Fibroblast of skin of abdomen (primary cell): ENCODE data around the gene CDCA7. TPM values are rescaled to one million over a fixed set of nuclear protein-coding genes. Genes with fewer than 3 reads are reported as not detected.
A peak's percentile ranks its signal among the peaks of the same experiment; 100 is the strongest.
"Not testable (repeated sequence)": the region's sequence is repeated elsewhere in the genome, so short reads cannot be mapped to it uniquely, and the experiment has no call there.

Experiments
- DNase-seq: peaks from one replicate; pipeline ENCODE4 v3.0.0-alpha.2; 2013
- polyA plus RNA-seq, 2 experiments: library from polyadenylated mRNA; unstranded; fragments of 120-200 nt; gene quantifications; one replicate each; pipeline ENCODE4 v1.2.1, GENCODE V29; 2013; ENCODE audit not compliant: insufficient read length in 2 of 2

The CDCA7 gene
- 23.1 TPM for polyA plus RNA-seq (2013, experiment 1 of 2; ENCODE audit: insufficient read length)
- polyA plus RNA-seq (2013, experiment 2 of 2; ENCODE audit: insufficient read length): 22.5 TPM

DNA sequence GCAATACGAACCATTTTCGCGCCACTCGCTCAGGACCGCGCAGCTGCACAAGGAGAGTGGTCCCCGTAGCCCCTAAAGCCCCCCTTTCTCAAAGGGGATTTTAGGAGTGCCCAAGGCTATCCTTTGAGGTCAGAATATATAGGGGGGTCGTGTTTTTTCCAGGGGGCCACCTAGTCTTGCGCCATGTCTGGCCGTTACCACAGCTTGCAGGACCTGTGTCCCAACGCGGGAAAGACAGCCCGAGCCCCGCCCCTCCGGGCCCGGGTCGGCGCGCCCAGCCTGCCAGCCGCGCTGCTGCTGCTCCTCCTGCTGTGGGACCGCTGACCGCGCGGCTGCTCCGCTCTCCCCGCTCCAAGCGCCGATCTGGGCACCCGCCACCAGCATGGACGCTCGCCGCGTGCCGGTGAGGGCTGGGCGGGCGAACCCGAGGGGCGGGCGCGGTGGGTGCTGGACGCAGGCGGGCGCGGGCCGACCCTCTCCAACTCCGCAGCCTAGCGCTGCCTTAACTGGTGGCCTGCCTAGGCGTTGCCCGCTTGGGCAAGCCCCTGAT lies at the start of gene CDCA7:
CDCA7 (plus strand) TSS at position 291 of the 550 bp plus-strand sequence; CDS start at position 383, 92 bp downstream.
- DNase-seq: peak; percentile 69

DNA sequence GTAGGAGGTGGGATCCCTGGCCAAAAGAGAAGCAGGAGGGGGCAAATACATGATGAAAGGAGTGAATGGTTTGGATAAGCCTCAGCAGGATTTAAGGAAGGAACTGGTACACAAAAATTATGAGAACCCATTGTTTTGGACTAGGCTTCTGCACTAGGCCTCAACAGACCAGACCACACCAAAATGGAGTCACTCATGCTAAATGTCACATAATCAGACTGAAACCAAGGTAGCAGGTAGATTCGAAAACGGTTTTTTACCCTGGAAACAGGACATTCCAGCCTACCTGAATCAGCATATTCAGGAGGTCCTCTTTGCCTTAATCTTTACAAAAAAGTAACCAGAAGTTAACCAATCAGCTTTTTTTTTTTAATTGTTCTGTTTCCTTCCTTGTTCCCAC lies 49.4 kb upstream of the CDCA7 start:
- DNase-seq: no peak

DNA sequence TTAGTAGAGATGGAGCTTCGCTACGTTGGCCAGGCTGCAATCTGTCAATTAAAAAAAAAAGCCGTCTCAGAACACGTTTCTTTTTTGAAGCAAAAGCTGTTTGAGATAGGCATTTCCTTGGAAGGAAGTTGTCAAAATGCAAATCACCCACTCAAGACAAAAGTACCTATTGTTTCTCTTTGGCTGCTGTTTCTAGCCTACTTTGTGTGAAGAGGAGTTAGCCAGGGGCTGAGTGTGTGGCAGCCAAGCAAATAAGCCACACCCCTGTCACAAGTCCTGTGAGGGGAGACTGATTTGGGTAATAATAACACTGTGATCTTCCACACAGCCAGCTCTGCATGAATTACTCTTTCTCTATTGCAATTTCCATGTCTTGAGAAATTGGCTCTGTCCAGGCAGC lies 47.4 kb upstream of the CDCA7 start:
- no peak for DNase-seq

DNA sequence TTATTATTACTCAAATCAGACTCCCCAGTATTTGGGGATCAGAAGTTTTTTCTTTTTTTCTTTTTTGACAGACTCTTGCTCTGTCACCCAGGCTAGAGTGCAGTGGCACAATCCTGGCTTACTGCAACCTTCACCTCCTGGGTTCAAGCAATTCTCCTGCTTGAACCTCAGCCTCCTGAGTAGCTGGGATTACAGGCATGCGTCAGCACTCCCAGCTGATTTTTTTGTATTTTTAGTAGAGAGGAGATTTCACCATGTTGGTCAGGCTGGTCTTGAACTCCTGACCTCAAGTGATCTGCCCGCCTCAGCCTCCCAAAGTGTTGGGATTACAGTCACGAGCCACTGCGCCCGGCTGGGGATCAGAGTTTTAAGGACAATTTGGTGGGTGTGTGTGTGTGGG lies 45.3 kb upstream of the CDCA7 start:
- DNase-seq: not testable (repeated sequence)

DNA sequence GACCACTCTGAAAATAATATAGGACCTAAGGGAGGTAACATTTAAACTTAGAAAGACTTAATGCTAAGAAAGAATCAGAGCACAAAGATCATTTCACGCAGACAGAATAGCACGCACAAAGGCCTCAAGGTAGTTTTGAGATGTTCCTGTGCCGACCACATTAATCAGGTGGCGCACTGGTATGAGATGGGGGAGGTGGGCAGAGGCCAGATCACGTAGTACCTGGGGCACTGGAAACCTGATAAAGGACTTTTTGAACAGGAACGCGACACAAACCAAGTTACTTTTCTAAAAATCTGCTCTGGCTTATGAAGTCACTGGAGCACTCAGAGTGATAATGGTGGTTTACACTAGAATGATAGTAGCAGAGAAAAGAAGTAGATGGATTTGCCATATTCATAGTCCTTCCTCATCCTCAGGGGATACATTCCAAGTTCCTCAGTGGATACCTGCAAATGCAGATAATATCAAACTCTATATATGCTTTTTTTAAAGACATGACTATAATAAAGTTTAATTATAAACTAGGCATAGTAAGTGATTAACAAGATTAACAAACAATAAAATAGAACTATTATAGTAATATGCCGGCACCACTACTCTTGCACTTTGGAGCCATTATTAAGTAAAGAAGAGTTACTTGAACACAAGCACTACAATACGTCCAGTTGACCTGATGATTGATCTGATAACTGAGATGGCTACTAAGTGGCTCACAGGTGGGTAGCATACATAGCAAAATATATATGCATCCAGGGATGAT lies 42.6 kb upstream of the CDCA7 start:
- no peak for DNase-seq

DNA sequence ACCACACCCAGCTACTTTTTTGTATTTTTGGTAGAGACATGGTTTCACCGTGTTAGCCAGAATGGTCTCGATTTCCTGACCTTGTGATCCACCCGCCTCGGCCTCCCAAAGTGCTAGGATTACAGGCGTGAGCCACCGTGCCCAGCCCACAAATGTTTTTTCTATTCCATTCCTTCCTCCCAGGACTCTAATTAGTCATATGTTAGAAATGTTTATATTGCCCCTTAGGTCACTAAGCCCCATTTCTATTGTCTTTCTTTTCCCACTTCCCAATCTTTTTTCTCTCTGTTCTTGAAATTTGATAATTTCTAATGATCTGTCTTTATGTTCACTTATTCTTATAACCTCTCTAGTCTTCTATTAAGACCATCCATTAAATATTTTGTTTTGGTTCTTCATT lies 31.3 kb upstream of the CDCA7 start:
- DNase-seq: no peak

DNA sequence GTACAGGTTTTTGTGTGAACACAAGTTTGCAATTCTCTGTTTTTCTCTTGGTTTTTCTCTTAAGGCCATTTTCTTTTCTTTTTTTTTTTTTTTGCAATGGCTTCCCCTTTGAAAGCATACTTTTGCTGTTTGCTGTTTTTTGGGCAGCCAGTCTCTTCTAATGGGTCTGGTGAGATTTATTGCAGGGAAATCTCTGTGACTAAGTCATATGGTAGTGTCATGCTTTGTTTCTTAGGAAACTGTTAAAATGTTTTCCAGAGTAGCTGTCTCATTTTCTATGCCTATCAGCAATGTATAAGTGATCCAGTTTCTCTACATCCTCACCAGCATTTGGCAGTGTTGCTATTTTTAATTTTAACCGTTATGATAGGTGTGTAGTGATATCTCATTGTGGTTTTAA lies 27.9 kb upstream of the CDCA7 start:
- DNase-seq: peak; percentile 51

DNA sequence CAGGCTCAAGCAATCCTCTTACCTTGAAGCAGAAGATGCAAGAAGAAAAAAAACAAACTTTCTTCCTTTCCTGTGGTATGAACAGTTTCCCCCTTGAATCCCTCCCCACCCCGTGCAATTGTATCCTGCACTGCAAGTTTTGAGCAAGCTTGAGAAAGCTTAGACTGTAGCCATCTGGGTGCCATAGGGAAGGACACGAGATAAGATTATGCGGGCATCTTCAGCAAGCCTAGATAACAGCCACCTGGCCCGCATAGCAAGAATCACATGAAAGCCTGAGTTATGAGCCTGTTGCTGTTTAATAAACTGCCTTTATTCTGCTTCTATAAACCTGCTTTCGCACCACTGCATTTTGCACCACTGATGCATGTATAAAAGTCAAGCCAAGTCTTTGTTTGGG lies 27.3 kb upstream of the CDCA7 start:
- DNase-seq: no peak

DNA sequence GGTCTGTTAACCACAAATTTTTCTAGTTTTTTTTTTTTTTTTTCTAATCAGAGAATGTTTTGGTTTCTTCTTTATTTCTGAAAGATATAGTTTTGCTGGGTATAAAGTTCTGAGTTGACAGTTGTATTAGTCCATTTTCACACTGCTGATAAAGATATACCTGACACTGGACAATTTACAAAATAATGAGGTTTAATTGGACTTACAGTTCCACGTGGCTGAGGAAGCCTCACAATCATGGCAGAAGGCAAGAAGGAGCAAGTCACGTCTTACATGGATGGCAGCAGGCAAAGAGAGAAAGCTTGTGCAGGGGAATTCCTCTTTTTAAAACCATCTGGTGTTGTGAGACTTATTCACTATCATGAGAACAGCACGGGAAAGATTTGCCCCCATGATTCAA lies 21.7 kb upstream of the CDCA7 start:
- not testable (repeated sequence) for DNase-seq

DNA sequence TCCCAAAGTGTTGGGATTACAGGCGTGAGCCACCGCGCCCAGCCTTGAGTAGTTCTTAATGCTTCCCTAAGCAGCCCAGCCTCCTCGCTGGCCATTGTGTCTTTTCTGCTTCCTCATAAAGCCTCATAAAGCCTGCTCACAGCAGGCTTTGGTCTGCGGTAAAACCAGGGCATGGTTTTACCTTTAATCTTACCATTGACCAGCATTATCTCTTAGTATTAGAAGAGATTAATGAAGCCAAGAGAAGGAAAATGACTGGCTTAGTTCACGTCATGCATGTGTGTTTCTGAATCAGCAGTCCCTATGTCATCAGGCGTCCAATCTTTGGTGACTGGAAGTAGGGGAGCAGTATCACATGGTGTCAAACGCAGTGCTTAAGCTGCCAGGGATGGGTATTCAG lies 14.9 kb upstream of the CDCA7 start:
- DNase-seq: no peak

DNA sequence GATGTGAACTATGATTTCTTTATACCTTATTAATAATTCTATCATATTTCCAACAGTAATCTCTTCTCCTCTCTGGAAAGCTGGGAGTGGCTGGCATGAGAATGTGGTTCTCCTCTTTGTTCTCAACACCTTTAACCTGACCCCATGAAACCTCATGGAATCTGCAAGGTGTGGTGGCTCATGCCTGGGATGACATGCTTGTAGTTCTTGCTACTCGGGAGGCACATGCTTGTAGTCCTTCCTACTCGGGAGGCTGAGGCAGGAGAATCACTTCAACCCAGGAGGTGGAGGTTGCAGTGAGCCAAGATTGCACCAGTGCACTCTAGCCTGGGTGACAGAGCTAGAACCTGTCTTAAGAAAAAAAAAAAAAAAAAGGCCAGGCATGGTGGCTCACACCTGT lies 10.8 kb upstream of the CDCA7 start:
- DNase-seq: no peak

DNA sequence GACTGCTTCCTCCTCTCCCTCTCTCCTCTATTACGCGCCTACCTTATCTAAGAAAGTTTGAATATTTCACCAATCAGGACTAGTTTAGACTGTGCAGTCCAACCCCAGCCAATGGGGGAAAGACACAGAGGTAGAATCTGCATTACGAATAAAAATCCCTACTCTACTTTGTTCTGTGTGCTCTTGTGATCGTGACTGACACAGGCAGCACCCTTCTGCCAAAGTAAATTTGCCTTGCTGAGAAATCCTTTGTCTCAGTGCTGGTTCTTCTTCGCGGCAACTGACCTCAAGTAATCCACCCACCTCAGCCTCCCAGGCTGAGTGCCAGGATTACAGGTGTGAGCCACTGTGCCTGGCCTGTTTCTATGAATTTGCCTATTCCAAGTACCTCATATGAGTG lies 8.6 kb upstream of the CDCA7 start:
- DNase-seq: no peak

DNA sequence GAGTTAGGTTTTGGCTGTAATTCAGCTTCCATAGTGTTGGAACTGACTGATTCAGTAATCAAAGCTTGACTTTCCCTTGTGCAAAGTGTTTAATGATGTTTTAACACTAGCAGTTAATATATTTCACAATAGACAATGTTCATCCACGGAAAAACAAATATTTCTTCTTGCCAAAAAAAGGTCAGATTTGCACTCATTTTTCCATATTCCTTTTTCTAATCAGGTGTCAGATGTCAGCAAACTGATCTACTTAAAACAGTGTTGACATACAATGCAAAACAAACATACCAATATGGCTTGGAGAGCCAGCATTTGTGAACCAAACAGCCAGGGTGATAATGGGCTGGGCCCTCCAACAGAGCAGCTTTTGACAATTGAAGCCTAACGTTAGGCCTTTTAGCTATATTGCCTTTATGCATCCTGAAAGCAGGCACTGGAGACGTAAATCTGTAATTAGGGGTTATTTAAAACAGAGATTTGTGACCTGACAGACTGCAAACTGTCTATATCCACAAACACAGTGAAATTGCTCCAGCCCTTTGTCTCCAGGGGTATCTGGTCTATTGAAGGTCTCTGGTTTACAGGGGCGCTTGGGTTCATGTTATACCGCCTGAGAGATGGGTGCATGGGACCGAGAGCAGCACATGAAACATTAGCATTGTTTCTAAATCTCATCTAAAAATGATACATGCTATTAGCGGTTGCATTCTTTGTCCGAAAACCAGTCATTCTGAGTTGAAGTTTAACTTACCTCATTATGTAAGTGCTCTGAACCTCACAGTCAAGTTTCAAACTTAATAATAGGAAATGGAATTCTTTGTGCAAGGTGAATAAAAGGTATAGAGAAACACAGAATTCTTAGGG lies 7.1 kb upstream of the CDCA7 start:
- no peak for DNase-seq

DNA sequence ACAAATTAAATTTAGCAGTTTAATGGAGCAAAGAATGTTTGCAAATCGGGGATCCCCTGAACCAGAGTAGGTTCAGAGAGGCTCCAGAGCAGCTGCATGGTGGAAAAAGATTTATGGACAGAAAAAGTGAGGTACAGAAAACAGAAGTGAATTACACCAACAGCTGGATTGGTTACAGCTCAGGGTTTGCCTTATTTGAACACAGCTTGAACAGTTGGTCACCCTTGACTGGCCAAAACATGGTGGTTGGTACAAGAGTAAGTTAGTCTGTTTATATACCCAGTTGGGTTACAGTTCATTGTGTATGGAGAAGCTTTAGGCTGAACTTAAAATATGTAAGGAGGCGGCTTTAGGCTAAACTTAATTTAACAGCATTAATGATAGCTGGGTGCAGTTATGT lies 5.4 kb upstream of the CDCA7 start:
- DNase-seq: no peak

DNA sequence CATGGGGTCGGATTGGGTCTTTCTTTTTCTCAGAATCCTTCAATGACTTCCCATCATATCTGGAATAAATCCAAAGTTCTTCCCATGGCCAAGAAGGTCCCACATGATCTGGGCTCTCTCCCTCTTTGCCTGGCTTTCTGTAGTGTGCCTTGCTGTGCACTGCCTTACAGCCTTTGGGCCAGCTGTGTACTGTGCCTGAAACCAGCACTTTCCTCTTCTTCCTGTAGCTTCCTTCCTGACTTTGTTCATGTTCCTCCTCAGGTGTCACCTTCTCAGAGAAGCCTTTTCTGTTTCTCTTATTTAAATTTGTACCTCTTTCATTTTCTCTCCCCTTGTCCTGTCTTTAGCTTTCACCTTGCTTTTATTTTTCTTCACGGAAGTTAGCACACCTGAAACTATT lies 4.3 kb upstream of the CDCA7 start:
- no peak for DNase-seq

DNA sequence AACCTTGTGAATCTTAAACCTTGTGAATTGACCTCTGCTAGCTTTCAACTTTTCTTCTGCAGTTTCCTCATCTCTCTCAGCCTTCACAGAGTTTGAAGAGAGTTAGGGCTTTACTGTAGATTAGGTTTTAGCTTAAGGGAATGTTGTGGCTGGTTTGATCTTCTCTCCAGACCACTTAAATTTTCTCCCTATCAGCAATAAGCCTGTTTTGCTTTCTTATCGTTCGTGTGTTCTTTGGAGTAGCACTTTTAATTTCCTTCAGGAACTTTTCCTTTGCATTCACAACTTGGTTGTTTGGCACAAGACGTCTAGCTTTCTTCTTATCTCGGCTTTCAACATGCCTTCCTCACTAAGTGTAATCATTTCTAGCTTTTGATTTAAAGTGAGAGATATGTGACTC lies 2.8 kb upstream of the CDCA7 start:
- no peak for DNase-seq

DNA sequence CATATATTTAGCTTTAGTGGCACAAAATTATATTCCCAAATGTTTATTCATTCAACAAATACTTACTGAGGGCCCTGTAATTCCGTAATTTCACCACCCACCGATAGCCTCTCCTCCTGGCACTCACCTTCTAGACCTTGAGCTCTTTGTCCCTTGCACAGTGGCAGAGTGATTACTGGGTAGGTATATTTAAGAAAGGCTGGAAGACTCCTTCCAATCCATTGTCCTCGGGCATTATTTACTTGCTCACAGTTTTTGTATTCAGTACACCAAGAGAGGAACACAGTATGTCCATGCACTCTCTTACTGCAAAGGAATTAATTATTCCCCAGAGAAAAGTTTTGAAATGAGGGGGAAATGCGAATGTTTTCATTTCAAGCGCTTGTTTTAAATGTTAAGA lies 1.1 kb upstream of the CDCA7 start:
- DNase-seq: no peak

DNA sequence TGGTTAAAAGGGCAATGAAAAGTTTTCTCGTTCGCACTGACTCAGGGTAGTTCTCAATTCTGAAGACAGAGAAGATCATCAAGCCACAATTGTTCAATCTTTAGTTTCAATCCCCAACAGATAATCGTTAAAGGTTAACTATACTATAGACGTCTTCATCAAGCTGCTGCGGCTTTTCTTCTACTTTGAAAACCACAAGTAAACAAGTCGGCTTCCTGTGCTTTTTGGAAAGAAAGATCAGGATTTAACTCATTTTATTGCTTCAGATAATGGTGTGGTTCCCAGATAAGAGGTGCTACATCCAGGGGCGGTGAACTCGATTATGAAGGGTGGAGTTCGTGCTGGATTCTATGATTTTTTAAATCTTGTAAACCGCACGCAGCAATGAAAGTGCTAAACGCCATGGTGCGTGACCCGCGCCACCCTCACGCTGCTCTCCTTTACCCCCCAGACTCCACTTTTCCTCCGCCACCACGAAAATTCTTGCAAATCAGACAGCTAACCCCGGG lies 545 bp upstream of the CDCA7 start:
- DNase-seq: no peak

DNA sequence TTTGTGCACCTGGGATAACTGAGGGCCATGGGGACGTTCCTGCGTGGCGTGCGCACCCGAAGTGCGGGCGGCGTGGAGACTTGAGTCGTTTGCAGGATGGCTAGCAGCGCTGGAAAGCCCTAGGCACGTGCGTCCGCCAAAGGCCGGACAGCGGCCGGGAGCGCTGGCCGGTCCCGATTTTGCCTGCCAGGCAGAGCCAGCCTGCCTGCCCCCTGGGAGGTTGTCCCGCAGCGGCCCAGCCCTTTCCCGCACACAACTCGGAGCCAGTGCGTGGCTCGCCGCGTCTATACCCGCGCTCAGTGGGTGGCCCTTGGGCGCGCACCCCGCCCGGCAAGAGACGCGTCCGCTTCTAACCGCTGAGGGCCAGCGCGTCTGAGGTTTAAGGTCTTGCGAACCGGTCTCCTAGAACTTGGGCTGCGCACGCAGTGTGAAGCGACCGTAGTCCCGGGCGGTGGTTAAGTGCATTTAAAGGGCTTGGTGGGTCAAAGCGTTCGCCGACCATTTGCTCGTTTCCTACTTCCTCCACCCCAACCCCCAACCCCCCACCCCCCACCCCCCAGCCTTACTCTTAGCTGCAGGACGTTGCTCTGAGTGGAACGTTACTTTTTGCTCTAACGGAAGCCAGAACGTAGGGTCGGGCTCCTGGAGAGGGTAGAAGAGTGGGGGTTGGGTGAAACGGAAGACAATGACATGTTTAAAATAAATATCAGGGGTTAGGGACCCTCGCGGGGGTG lies 627 bp downstream of the CDCA7 start:
- peak; percentile 39 for DNase-seq

DNA sequence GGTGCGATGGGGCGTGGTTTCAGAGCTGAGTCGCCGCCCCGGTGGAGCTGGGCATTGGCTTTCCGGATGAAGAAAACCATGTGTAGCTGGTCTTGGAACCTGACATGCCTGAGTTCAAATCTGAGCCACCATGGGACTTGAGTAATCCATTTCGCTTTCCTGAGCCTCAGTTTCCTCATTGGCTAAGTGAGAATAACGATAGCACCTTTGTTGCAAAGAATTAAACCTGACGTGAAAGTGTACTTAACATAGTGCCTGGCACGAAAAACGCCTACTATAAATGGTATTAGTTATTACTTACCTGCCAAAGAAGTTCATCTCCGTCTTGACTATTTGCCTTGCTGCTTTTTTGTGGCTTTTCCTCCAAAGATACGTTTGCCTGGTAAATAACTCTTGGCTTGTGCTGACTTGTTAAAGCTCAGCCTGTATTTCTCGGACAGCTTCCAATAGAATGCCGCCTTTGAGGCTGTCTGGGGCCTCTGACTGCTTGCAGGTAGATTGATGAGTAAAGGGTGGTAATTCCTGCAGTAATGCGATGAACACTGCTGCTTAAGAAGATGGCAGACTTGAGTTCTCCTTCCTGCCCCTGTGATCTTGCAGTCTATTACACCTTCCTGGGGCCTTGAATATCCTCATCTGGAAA lies 1.3 kb downstream of the CDCA7 start:
- DNase-seq: no peak

DNA sequence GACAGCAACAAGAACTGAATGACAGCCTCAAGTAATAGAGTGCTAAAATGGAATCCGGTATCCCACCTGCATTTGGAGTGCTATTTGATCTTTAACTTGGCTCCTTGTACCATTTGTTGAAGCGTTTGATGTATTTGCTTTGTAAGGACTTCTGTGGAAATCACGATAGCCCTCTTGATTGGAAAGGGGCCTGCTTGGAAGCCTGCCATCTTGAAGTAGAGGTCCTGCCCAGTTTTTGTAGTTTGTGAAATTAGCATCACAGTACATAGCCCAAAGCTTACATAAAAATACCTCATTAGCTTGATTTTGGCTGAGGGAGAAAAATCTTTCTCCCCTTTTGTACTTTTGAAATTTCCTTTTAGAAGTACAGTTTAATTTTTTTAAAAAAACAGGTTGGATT lies 2.7 kb downstream of the CDCA7 start:
- no peak for DNase-seq

DNA sequence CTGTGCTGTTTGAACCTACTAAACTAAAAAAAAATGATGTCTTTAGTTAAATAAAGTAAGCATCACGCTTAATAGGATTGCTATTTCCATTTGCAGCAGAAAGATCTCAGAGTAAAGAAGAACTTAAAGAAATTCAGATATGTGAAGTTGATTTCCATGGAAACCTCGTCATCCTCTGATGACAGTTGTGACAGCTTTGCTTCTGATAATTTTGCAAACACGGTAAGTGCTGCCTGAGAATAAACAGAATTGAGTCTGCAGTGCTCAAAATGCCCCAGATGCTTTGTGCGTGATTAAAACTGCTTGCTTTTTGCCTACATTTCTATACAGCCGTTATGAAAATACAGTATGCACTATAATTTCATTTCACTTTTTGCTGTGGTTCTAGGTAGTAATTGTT lies 3.9 kb downstream of the CDCA7 start:
- DNase-seq: no peak
